HepG2 (cell line): ENCODE measurements around the gene PGAP3. TPM values are rescaled to one million over a fixed set of nuclear protein-coding genes. Genes with fewer than 3 reads are reported as not detected.
A peak's percentile ranks its signal among the peaks of the same experiment; 100 is the strongest.

Experiments used
- ATF2 ChIP-seq: sonication (generic); formaldehyde crosslinking; IDR thresholded peaks from 2 replicates; pipeline ENCODE4 v1.4.0; 2020; ENCODE audit warnings: missing genetic modification reagents
- DNMT3B ChIP-seq: conservative IDR thresholded peaks from 2 replicates; pipeline ENCODE4 v1.6.1; 2016; ENCODE audit warnings: missing biosample characterization, control low read depth
- ELF4 ChIP-seq: sonication (generic); formaldehyde crosslinking; IDR thresholded peaks from 2 replicates; pipeline ENCODE4 v1.5.0; 2020; ENCODE audit warnings: missing genetic modification reagents, mild to moderate bottlenecking, moderate library complexity, borderline replicate concordance
- KAT2B ChIP-seq: fragments of 150-350 bp; IDR thresholded peaks from 2 replicates; pipeline ENCODE4 v1.6.1; 2014; ENCODE audit warnings: low read depth, low read length, borderline replicate concordance
- KLF16 ChIP-seq, 2 experiments: sonication (generic) in 1 of 2; formaldehyde crosslinking in 1 of 2; IDR thresholded peaks; 2 replicates each; pipeline versions ENCODE4 v1.6.1 to v1.8.0; 2016 to 2023; ENCODE audit warnings: missing genetic modification reagents in 2 of 2, missing compliant biosample characterization in 1 of 2
- PBX2 ChIP-seq: IDR thresholded peaks from 2 replicates; pipeline ENCODE4 v1.6.1; 2016; ENCODE audit warnings: control low read depth
- POGZ ChIP-seq: sonication (generic); formaldehyde crosslinking; IDR thresholded peaks from 2 replicates; pipeline ENCODE4 v1.4.0; 2020; ENCODE audit warnings: mild to moderate bottlenecking, missing genetic modification reagents
- SNAI1 ChIP-seq: sonication (generic); formaldehyde crosslinking; IDR thresholded peaks from 2 replicates; pipeline ENCODE4 v1.5.0; 2020; ENCODE audit warnings: mild to moderate bottlenecking, missing genetic modification reagents, borderline replicate concordance
- TBX3 ChIP-seq: fragments of 450-650 bp; IDR thresholded peaks from 2 replicates; pipeline ENCODE4 v1.6.1; 2017; ENCODE audit warnings: antibody characterized with exemption, mild to moderate bottlenecking, inconsistent platforms, borderline replicate concordance
- THAP7 ChIP-seq: sonication (generic); formaldehyde crosslinking; IDR thresholded peaks from 2 replicates; pipeline ENCODE4 v1.8.1; 2023; ENCODE audit warnings: mild to moderate bottlenecking, missing genetic modification reagents
- ZBTB33 ChIP-seq: sonication (generic); formaldehyde crosslinking; IDR thresholded peaks from 2 replicates; pipeline ENCODE4 v1.4.0; 2020; ENCODE audit warnings: missing genetic modification reagents
- ZBTB39 ChIP-seq: sonication (generic); formaldehyde crosslinking; IDR thresholded peaks from 2 replicates; pipeline ENCODE4 v1.5.0; 2020; ENCODE audit warnings: missing genetic modification reagents
- ZNF274 ChIP-seq: sonication (generic); formaldehyde crosslinking; IDR thresholded peaks from 2 replicates; pipeline ENCODE4 v1.5.1; 2020; ENCODE audit warnings: mild to moderate bottlenecking, missing genetic modification reagents
- ZNF552 ChIP-seq: sonication (generic); formaldehyde crosslinking; IDR thresholded peaks from 2 replicates; pipeline ENCODE4 v1.9.0; 2022; ENCODE audit warnings: missing genetic modification reagents, mild to moderate bottlenecking, borderline replicate concordance
- ZNF609 ChIP-seq: sonication (generic); formaldehyde crosslinking; IDR thresholded peaks from 2 replicates; pipeline ENCODE4 v1.4.0; 2020; ENCODE audit warnings: mild to moderate bottlenecking, missing genetic modification reagents, borderline replicate concordance
- polyA plus RNA-seq, 8 experiments: library from polyadenylated mRNA; depleted of rRNA in 3 of 8; stranded (reverse) in 7 of 8; unstranded in 1 of 8; fragments of >200 nt; fragmentation: Illumina TruSeq in 4 of 8; extraction: Trizol in 4 of 8; gene quantifications; 2 replicates each; pipeline versions ENCODE4 v1.2.1 to v1.2.3, GENCODE V29; 2011 to 2016; ENCODE audit warnings: low read depth in 4 of 8, missing spikeins in 1 of 8, mixed read lengths in 1 of 8; ENCODE audit not compliant: insufficient read depth in 1 of 8
- total RNA-seq, 5 experiments: library from RNA; depleted of rRNA; stranded (reverse); fragments of >200 nt; fragmentation: Illumina TruSeq; extraction: Trizol; gene quantifications; 2 replicates each; pipeline ENCODE4 v1.2.3, GENCODE V29; 2016; ENCODE audit warnings: low read depth in 1 of 5

Gene PGAP3
- total and polyA plus RNA-seq, 2 of the 13 experiments (the other 11 are each of a cell fraction or from before 2014, with no cell fraction given): 11.9 to 14.6 TPM

GRCh38 chr17:39730095-39730921, 42.5 kb upstream of the PGAP3 start, which contains the start of gene MIEN1 (continued):
- TF ChIP-seq ZBTB39 (CRISPR knock-in tag) (peak; percentile 95), ZNF274 (peak; percentile 97), ZNF609 (CRISPR knock-in tag) (peak; percentile 66; the same call in 1 of the 2 replicates), POGZ (CRISPR knock-in tag) (peak; percentile 95), THAP7 (0 out of 2 replicates have a peak, but pooled peaks have one; percentile 37), KAT2B (no peak), PBX2 (CRISPR knock-in tag) (no peak), DNMT3B (no peak; the same call in 1 of the 2 replicates), ZNF552 (CRISPR knock-in tag) (no peak), ELF4 (peak; percentile 94), ATF2 (CRISPR knock-in tag) (peak; percentile 80; the same call in 1 of the 2 replicates), SNAI1 (CRISPR knock-in tag) (peak; percentile 21; the same call in 1 of the 2 replicates), KLF16 (CRISPR knock-in tag; IDR thresholded peaks at IDR 0.05) (peak in 1 of 2 experiments; percentile 92; a peak in 1 of 4 replicates), TBX3 (no peak; the same call in 1 of the 2 replicates), ZBTB33 (peak; percentile 48; the same call in 1 of the 2 replicates)
